Stomach smooth muscle (tissue), 2 donors: ENCODE measurements around the gene NACC2.

Experiments used
- H3K27ac ChIP-seq: one replicate; pipeline ENCODE4 v1.7.0; 2013; ENCODE audit warnings: mild to moderate bottlenecking, low read length, inconsistent platforms
- H3K27me3 ChIP-seq, 2 donors: one replicate each; pipeline ENCODE4 v1.7.0; 2013; ENCODE audit warnings: low read length in 2 of 2; ENCODE audit not compliant: insufficient read depth in 2 of 2, control insufficient read depth in 1 of 2
- H3K36me3 ChIP-seq, 2 donors: one replicate each; pipeline ENCODE4 v1.7.0; 2013; ENCODE audit warnings: low read length in 2 of 2; ENCODE audit not compliant: control insufficient read depth in 2 of 2, insufficient read depth in 2 of 2
- H3K4me1 ChIP-seq: one replicate; pipeline ENCODE4 v1.7.0; 2013; ENCODE audit warnings: low read length; ENCODE audit not compliant: control insufficient read depth, insufficient read depth
- H3K4me3 ChIP-seq, 2 donors: one replicate each; pipeline ENCODE4 v1.7.0; 2013; ENCODE audit warnings: low read length in 2 of 2
- H3K9ac ChIP-seq, 2 donors: one replicate each; pipeline ENCODE4 v1.7.0; 2013; ENCODE audit warnings: low read length in 2 of 2, mild to moderate bottlenecking in 1 of 2
- H3K9me3 ChIP-seq, 2 donors: one replicate each; pipeline ENCODE4 v1.7.0; 2013; ENCODE audit warnings: low read length in 2 of 2; ENCODE audit not compliant: control insufficient read depth in 2 of 2
- donor health status: healthy.
- donor health status: Pancreatic carcinoma.

Gene NACC2

DNA sequence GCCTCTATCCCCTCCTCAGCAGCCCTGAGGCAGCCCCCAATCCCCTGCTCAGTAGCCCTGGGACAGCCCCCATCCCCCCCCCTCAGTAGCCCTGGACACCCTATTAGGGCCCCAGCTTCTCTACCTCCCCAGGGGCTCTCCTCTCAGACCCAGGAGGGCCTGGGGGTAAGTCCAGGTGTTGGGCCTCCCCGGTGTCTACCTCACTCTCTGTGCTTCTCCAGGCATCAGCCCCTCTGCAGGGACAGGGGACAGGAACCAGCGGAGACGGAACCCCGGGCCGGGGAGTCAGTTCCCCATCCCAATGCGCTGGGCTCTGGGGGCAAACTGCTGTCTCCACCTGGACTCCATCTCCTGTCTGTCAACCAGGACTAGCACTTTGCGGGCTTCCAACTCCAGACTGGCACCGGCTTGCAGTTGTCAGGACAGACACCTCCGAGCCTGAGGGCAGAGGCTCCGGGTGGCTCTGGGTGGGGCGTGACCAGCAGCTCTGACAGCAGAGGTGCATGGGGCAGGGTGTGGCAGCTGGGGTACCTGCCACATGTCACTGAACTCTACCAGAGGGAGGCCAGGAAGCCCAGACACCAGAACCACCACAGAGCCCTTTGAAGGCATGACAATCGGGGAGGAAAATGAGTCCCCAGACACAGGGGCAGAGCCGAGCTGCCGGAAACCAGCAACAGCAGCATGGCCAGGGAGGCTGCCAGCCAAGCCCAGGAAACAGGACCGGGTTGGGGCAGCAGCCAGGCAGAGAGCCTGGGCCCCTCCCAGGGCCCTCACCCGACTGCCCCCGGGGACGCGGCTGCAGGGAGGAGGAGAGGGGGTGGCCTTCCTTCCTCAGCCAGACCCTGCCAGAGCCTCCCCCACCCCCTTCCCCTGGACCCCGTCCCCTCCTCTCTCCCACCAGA lies 116.2 kb downstream of the NACC2 start:
- Histone ChIP-seq H3K36me3 (no peaks in the 10 kb centered on the region), H3K4me3 (no peak overlapping the region), H3K27me3 (peaks cover 0 to 5% of the 10 kb centered on the region in 2 donors), H3K4me1 (peaks cover 3% of the 10 kb centered on the region), H3K9me3 (no peaks in the 10 kb centered on the region), H3K9ac (no peak overlapping the region), H3K27ac (no peak overlapping the region)

DNA sequence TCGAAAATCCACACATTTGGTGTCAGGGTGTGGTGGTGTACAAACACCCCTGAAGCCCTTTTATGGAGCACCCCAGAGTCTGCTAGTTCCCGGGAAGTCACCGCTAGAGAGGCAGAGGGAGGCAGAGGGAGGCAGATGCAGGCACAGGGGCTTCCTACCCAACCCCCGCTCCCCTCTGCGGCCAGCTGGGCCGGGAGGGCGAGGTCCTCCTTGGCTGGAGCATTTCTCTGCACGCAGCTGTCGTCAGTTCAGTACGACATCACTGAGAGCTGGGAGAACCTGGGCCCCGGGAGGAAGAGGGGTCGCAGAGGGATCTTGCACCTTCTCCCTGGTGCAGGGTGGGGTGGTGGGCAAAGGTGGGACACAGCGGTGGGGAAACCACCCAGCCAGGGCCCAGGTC lies 118.1 kb downstream of the NACC2 start:
- Histone ChIP-seq H3K9me3 (no peaks in the 10 kb centered on the region), H3K9ac (no peak overlapping the region), H3K36me3 (no peaks in the 10 kb centered on the region), H3K4me3 (no peak overlapping the region), H3K27ac (no peak overlapping the region), H3K27me3 (peaks cover 0 to 8% of the 10 kb centered on the region in 2 donors), H3K4me1 (peaks cover 3% of the 10 kb centered on the region)

DNA sequence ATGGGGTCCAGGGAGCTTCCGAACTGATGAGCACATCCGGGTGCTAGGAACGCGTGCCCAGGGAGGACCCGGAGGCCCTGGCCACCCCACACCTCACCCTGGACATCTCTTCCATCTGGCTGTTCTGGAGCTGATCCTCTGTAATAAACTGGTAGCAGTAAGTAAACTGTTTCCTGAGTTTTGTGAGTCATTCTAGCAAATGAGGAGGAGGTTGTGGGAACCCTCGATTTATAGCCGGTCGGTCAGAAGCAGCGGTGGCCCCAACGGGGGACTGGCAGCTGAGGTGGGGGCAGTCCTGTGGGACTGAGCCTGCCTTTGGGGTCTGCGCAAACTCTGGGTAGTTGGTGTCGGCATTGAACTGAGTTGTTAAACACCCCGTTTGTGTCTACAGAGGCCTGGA lies 118.6 kb downstream of the NACC2 start:
- H3K27me3 ChIP-seq: peaks cover 0 to 8% of the 10 kb centered on the region in 2 donors
- H3K9ac ChIP-seq: no peak overlapping the region

DNA sequence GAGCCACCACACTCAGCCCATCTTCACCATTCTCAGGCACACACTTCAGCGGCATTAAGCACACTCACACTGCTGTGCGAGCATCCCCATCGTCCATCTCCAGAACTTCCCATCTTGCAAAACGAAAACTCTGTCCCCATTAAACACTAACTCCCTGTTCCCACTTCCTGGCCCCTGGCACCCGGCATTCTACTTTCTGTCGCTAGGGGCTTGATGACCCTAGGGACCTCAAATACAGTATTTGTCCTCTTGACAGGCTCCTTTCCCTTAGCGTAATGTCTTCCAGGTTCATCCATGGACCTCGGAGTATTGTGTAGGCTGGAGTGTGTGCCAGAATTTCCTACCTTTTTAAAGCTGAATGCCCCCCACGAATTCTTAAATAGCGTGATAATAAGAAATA lies 119.3 kb downstream of the NACC2 start:
- H3K27ac ChIP-seq: no peak overlapping the region
- H3K4me1 ChIP-seq: peaks cover 3% of the 10 kb centered on the region
- H3K4me3 ChIP-seq: no peak overlapping the region
- no peaks in the 10 kb centered on the region for H3K9me3 ChIP-seq
- peaks cover 0 to 8% of the 10 kb centered on the region in 2 donors for H3K27me3 ChIP-seq
- H3K36me3 ChIP-seq: no peaks in the 10 kb centered on the region
- no peak overlapping the region for H3K9ac ChIP-seq

More for the DNA sequence above, 118.6 kb downstream of the NACC2 start:
- no peaks in the 10 kb centered on the region for H3K36me3 ChIP-seq
- H3K4me1 ChIP-seq: peaks cover 3% of the 10 kb centered on the region
- H3K27ac ChIP-seq: no peak overlapping the region
- no peak overlapping the region for H3K4me3 ChIP-seq
- H3K9me3 ChIP-seq: no peaks in the 10 kb centered on the region

DNA sequence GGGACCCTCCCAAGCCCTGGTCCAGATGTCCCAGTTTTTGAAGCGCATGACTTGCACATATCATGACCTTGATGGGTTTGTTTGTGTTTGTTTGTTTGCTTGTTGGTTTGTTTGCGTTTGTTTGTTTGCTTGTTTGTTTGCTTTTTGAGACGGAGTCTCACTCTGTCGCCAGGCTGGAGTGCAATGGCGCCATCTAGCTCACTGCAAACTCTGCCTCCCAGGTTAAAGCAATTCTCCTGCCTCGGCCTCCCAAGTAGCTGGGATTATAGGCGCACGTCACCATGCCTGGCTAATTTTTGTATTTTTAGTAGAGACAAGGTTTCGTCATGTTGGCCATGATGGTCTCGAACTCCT lies 120.9 kb downstream of the NACC2 start:
- H3K4me1 ChIP-seq: peaks cover 5% of the 10 kb centered on the region
- H3K27ac ChIP-seq: no peak overlapping the region
- H3K27me3 ChIP-seq: peaks cover 0 to 8% of the 10 kb centered on the region in 2 donors
- no peaks in the 10 kb centered on the region for H3K9me3 ChIP-seq
- no peak overlapping the region for H3K9ac ChIP-seq
- no peaks in the 10 kb centered on the region for H3K36me3 ChIP-seq
- no peak overlapping the region for H3K4me3 ChIP-seq

DNA sequence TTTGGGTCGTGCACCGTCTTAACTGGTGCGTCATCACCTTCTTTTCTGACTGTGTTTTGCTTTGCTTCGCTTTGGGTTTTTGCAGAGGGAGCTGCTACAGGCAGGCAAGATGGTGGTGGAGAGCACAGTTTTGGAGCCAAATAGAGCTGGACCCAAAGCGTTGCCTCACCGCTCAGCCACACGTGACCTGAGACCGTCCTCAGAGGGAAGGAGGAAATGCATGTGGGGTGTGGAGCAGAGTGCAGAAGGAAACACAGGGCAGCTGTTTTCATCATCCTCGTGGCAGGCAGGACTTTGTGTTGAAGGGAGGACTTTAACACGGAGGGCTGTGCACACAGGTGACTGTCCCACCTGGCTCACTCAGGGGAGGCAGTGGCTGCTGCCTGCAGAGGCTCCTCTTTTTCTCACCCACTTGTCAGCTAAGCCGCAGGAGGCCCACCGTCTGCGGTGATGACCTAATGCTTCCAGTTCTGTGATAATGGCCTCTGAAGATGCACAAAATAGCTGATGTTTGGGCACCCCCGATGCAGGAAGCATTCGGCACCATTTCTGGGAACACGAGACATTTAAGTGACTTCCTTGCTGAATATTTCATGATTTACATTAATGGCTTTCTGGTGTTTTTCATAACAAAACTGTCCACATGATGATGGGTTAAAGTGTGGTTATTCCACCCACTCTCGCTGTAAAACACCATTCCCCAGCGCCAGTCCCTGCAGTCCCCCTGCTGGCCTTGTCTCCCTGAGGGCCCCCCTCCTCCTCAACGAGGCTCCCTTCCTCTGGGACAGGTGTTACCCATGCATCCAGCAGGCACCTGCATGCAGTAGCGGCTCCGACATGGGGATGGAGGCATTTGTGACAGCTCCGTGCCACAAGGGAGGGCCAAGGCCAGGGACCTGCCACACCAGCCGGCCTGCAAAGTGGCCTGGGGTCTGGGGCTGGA lies 121.5 kb downstream of the NACC2 start:
- peaks cover 0 to 5% of the 10 kb centered on the region in 2 donors for H3K27me3 ChIP-seq
- no peak overlapping the region for H3K9ac ChIP-seq
- H3K27ac ChIP-seq: no peak overlapping the region
- no peaks in the 10 kb centered on the region for H3K9me3 ChIP-seq
- H3K36me3 ChIP-seq: no peaks in the 10 kb centered on the region
- no peak overlapping the region for H3K4me3 ChIP-seq
- H3K4me1 ChIP-seq: peaks cover 5% of the 10 kb centered on the region

DNA sequence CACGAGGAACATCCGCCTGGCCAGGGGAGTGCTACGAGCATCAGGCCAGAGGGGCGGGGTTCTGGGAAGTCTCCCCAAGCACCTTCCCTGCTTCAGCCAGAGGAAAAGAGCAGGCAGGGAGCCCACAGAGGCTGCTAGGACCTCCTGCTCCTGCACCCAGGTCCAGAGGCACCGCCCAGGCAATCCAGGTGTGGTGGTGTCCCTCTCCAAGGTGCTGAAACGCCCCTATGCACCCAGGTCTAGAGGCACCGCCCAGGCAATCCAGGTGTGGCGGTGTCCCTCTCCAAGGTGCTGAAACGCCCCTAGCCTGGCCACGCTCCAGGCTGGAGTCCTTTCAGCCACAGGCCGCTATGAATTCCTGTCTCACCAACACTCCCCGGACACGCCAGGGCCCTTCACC lies 123.2 kb downstream of the NACC2 start:
- H3K9me3 ChIP-seq: no peaks in the 10 kb centered on the region
- H3K4me1 ChIP-seq: peaks cover 18% of the 10 kb centered on the region
- peaks cover 0 to 5% of the 10 kb centered on the region in 2 donors for H3K27me3 ChIP-seq
- no peak overlapping the region for H3K27ac ChIP-seq
- no peak overlapping the region for H3K4me3 ChIP-seq
- H3K36me3 ChIP-seq: no peaks in the 10 kb centered on the region
- H3K9ac ChIP-seq: no peak overlapping the region

DNA sequence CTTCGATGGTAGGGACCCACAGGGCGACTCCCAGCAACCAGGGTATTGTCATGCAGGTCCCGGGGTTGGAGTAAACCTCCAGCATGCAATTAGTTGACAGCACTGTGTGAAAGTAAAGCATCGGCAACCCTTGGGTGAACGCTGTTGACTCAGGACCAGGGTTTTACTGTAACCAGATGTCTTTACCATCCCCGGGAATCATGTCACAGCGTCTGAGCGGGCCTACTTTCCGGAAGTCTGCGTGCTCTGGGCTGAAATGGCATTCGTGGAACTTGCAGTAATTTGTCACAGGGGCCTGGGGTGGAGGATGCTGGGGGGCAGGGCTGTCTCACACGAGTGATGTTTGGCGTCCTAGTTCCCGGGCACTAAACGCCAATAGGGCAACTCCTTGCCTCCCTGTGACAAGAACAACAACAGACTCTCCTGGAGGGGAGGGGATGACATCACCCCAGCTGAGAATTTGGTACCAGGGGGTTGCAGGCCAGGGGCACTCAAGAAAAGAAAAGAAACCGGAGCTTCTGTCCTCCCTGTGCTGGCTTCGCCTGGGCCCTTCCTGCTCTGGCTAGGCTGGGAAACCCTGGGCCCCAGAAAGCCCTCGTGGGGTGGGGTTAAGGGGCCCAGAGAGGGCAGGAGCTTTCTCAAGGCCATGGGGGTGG lies 123.8 kb downstream of the NACC2 start:
- H3K9ac ChIP-seq: no peak overlapping the region
- no peak overlapping the region for H3K4me3 ChIP-seq
- peaks cover 0 to 3% of the 10 kb centered on the region in 2 donors for H3K27me3 ChIP-seq
- H3K27ac ChIP-seq: no peak overlapping the region
- H3K4me1 ChIP-seq: peaks cover 18% of the 10 kb centered on the region
- no peaks in the 10 kb centered on the region for H3K9me3 ChIP-seq
- no peaks in the 10 kb centered on the region for H3K36me3 ChIP-seq

DNA sequence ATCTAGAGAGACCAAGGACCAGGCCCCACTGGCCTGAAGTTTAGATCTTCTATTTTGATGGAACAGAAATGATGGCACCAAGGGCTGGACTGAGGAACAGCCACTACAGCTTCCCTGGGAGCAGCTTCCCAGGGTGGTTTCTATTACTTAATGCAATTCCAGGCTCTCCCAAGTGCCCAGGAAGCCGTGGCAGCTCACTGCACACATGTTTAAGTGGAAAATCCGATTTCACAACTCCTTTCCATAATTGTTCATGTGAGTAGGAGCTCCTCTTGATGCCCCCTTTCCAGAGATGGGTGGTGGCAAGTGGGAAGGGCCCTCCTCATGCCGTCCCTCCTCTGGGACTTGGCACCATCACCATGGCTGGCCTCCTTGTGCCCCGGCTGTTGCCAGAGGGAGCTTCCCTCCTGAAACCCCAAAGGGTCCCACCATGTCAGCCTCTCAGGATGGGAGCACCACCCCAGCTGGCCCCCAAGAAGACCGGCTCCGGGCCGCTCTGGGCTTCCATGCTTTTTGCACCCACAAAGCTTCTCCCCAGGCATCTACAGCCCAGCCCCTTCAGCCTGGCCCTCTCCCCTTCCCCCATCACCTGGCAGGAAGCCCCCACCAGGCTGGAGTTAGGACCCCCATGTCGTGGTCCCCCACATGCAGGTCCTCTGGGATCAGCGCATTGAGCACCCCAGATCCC lies 124.8 kb downstream of the NACC2 start:
- Histone ChIP-seq H3K36me3 (no peaks in the 10 kb centered on the region), H3K9ac (no peak overlapping the region), H3K27me3 (peaks cover 0 to 3% of the 10 kb centered on the region in 2 donors), H3K27ac (no peak overlapping the region), H3K4me3 (no peak overlapping the region), H3K4me1 (peaks cover 18% of the 10 kb centered on the region), H3K9me3 (no peaks in the 10 kb centered on the region)
